Measurements from ENCODE around the gene MYO9A. TPM values are rescaled to one million over a fixed set of nuclear protein-coding genes. Genes with fewer than 3 reads are reported as not detected.

Gene MYO9A
- total and polyA plus RNA-seq, 2 experiments from 2014 or later: 22.8 to 32.0 TPM

DNA sequence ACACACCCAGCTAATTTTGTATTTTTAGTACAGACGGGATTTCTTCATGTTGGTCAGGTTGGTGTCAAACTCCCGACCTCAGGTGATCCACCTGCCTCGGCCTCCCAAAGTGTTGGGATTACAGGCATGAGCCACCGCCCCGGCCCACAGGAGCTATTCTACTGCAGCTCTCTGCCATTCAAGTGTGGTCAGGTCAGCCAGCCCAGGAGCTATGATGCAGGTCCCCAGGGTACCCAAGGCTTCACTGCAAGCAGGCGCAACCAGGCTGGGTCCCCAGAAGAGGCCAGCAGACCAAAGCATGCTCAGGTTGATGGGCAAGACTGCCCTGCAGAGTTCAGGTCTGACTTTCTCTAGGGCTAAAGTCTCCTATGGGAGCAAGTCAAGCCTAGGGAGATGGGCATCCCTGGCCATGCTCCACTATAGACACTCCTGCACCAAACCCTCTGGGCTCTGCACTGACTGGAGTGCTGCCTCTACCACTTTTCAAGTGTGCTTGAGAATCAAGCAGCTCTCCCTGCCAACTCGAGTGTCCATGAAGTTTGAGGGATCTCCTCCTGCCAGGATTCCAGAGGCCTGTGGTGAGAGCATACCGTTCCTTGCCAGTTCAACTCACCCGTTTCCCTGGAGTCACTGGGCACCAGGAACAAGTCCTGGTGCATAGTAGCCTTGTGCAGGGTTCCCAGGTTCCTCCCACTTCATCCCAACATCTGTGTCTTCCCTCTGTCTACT, 30.9 kb downstream of the MYO9A start:
- no peak overlapping the region for H3K4me3 ChIP-seq
- TF ChIP-seq, protein P1, sequence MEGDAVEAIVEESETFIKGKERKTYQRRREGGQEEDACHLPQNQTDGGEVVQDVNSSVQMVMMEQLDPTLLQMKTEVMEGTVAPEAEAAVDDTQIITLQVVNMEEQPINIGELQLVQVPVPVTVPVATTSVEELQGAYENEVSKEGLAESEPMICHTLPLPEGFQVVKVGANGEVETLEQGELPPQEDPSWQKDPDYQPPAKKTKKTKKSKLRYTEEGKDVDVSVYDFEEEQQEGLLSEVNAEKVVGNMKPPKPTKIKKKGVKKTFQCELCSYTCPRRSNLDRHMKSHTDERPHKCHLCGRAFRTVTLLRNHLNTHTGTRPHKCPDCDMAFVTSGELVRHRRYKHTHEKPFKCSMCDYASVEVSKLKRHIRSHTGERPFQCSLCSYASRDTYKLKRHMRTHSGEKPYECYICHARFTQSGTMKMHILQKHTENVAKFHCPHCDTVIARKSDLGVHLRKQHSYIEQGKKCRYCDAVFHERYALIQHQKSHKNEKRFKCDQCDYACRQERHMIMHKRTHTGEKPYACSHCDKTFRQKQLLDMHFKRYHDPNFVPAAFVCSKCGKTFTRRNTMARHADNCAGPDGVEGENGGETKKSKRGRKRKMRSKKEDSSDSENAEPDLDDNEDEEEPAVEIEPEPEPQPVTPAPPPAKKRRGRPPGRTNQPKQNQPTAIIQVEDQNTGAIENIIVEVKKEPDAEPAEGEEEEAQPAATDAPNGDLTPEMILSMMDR (IDR thresholded peaks at IDR 0.05; ENCODE audit: low read depth, low read length): no peak
- H3K9me3 ChIP-seq (ENCODE audit: low read depth): no peaks in the 10 kb centered on the region
- no peaks in the 10 kb centered on the region for H3K36me3 ChIP-seq
- no peaks in the 10 kb centered on the region for H3K4me1 ChIP-seq (ENCODE audit: low read depth)
- no peaks in the 10 kb centered on the region for H3K27me3 ChIP-seq
- DNase-seq (ENCODE audit: low read depth in 1 of 2, low spot score in 1 of 2): no peak
- no peak overlapping the region for H3K27ac ChIP-seq

DNA sequence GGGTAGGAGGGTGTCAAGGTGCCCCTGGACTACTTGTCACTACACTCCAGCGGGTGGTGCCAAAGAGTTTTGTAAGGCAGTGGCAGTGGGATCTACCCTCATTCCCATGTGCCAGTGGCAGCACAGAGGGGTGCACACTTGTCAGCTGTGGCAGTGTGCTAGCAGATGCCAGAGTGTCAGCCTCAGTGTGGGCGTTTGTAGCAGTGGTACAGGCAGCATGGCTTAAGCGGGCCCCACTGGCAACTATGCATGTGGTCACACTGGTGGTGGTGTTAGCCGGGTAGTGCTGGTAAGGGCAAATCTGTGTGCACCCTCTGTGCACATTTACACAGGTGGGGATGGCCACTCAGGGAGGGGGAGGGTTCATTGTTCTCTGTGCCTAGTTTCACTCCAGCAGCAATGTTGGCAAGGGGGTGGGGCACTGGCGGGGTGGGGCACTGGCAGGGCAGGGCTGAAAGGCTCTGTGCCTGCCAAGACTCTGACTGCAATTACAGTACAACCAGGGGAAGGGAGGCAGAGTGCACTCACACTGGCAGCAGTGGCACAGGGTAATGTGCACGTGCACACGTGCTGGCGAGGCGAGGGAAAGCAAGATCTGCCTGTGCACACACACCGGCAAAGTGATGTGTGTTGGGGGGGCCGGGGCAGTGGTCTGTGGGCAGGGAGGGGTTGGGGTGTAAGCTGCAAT, 31.8 kb downstream of the MYO9A start:
- no peaks in the 10 kb centered on the region for H3K36me3 ChIP-seq
- no peaks in the 10 kb centered on the region for H3K9me3 ChIP-seq (ENCODE audit: low read depth)
- DNase-seq (ENCODE audit: low read depth in 1 of 2, low spot score in 1 of 2): no peak
- H3K27ac ChIP-seq: no peak overlapping the region
- no peak overlapping the region for H3K4me3 ChIP-seq
- TF ChIP-seq, protein P1 (IDR thresholded peaks at IDR 0.05; ENCODE audit: low read depth, low read length): no peak
- H3K27me3 ChIP-seq: no peaks in the 10 kb centered on the region
- no peaks in the 10 kb centered on the region for H3K4me1 ChIP-seq (ENCODE audit: low read depth)

DNA sequence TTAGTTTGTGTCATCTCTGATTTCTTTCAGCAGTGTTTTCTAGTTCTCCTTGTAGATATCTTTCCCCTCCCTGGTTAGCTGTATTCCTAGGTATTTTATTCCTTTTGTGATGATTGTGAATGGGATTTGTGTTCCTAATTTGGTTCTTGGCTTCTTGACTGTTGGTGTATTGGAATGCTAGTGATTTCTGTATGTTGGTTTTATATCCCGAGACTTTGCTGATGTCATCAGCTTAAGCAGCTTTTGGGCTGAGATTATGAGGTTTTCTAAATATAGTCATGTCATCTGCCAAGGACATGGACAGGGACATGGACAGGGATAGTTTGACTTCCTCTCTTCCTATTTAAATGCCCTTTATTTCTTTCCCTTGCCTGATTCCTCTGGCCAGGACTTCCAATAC, 35.8 kb downstream of the MYO9A start:
- H3K9me3 ChIP-seq (ENCODE audit: low read depth): no peaks in the 10 kb centered on the region
- no peak overlapping the region for H3K27ac ChIP-seq
- H3K27me3 ChIP-seq: no peaks in the 10 kb centered on the region
- DNase-seq (ENCODE audit: low read depth in 1 of 2, low spot score in 1 of 2): no peak
- H3K4me3 ChIP-seq: no peak overlapping the region
- TF ChIP-seq, protein P1 (IDR thresholded peaks at IDR 0.05; ENCODE audit: low read depth, low read length): no peak
- H3K36me3 ChIP-seq: no peaks in the 10 kb centered on the region
- H3K4me1 ChIP-seq (ENCODE audit: low read depth): no peaks in the 10 kb centered on the region

DNA sequence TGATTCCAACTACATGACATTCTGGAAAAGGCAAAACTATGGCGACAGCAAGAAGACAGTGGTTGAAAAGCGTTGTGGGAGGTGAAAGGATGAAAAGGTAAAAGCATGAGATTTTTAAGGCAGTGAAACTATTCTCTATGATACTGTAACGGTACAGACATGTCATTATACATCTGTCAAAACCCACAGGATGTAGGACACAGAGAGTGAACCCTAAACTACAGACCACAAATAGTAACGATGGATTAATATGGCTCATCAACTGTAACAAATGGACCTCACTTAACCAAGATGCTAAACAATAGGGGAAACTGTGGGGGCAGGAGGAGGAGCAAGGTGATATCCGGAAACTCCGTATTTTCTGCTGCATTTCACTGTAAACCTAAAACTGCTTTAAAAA, 39.1 kb downstream of the MYO9A start:
- Histone ChIP-seq H3K27me3 (no peaks in the 10 kb centered on the region), H3K4me3 (no peak overlapping the region), H3K4me1 (ENCODE audit: low read depth) (no peaks in the 10 kb centered on the region), H3K9me3 (ENCODE audit: low read depth) (no peaks in the 10 kb centered on the region), H3K36me3 (no peaks in the 10 kb centered on the region), H3K27ac (no peak overlapping the region)
- TF ChIP-seq, protein P1 (IDR thresholded peaks at IDR 0.05; ENCODE audit: low read depth, low read length): no peak
- no peak for DNase-seq (ENCODE audit: low read depth in 1 of 2, low spot score in 1 of 2)

DNA sequence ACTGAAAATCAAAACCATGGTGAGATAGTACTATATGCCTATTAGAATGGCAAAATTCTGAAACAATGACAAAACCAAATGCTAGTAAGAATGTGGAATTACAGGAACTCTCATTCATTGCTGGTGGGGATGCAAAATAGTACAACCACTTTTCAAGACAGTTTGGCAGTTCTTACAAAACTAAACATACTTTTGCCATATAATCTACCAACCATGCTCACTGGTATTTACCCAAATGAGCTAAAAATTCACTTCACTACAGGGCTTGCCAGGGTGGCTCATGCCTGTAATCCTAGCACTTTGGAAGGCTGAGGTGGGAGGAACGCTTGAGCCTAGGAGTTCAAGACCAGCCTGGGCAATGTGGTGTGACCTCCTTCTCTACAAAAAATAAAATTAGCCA, 40.0 kb downstream of the MYO9A start:
- Histone ChIP-seq H3K27ac (no peak overlapping the region), H3K27me3 (no peaks in the 10 kb centered on the region), H3K4me1 (ENCODE audit: low read depth) (no peaks in the 10 kb centered on the region), H3K4me3 (no peak overlapping the region), H3K36me3 (no peaks in the 10 kb centered on the region), H3K9me3 (ENCODE audit: low read depth) (no peaks in the 10 kb centered on the region)
- TF ChIP-seq, protein P1 (IDR thresholded peaks at IDR 0.05; ENCODE audit: low read depth, low read length): no peak
- no peak for DNase-seq (ENCODE audit: low read depth in 1 of 2, low spot score in 1 of 2)

Data from cardiac muscle cell (in vitro differentiated cells and primary cell).